Measurements from ENCODE around the gene ZNF804B. TPM values are rescaled to one million over a fixed set of nuclear protein-coding genes. Genes with fewer than 3 reads are reported as not detected.

The ZNF804B gene
- total RNA-seq, 1 experiment from 2014 or later, result not detected

GRCh38 chr7:89200758-89201157, 441.3 kb downstream of the ZNF804B start:
- Histone ChIP-seq H2AFZ (ENCODE audit: low read length) (no peak overlapping the region), H3K79me1 (ENCODE audit: insufficient read depth, low read depth, low read length, poor library complexity, severe bottlenecking) (no peaks in the 10 kb centered on the region), H3K9ac (ENCODE audit: extremely low read depth, insufficient read length, low read length) (no peak overlapping the region), H3K23ac (ENCODE audit: insufficient read length, low read depth, low read length) (no peak overlapping the region), H3K9me3 (ENCODE audit: control insufficient read depth, low read depth, low read length) (no peaks in the 10 kb centered on the region), H4K91ac (ENCODE audit: insufficient read length, low read depth, low read length) (no peak overlapping the region), H3K27ac (ENCODE audit: insufficient read length, low read depth, low read length) (no peak overlapping the region), H2BK120ac (ENCODE audit: low read depth, low read length, poor library complexity, severe bottlenecking) (no peak overlapping the region), H2BK15ac (ENCODE audit: low read depth, low read length) (no peak overlapping the region), H4K5ac (ENCODE audit: insufficient read length, low read depth, low read length) (no peak overlapping the region), H3K27me3 (ENCODE audit: insufficient read depth, low read length) (no peaks in the 10 kb centered on the region), H2BK12ac (ENCODE audit: insufficient read length, low read depth, low read length) (no peak overlapping the region), H2BK20ac (ENCODE audit: low read depth, low read length, poor library complexity, severe bottlenecking) (no peak overlapping the region), H3T11ph (ENCODE audit: low read length) (no peak overlapping the region), H2BK5ac (ENCODE audit: insufficient read length, low read length) (no peak overlapping the region), H4K8ac (replicated peaks; ENCODE audit: insufficient read length, low read depth, low read length) (no peak overlapping the region), H3K79me2 (ENCODE audit: insufficient read depth, low read length) (no peaks in the 10 kb centered on the region), H3K14ac (ENCODE audit: insufficient read depth, low read length) (no peak overlapping the region), H3K4me2 (ENCODE audit: insufficient read depth, insufficient read length, low read length) (no peak overlapping the region), H2AK5ac (ENCODE audit: insufficient read length, low read length) (no peak overlapping the region), H3K4me1 (ENCODE audit: insufficient read depth, low read length) (no peaks in the 10 kb centered on the region), H3K56ac (ENCODE audit: insufficient read length, low read depth, low read length) (no peak overlapping the region), H3K18ac (ENCODE audit: insufficient read length, low read depth, low read length) (no peak overlapping the region), H4K20me1 (ENCODE audit: control insufficient read depth, insufficient read depth, insufficient read length) (no peaks in the 10 kb centered on the region), H3K23me2 (ENCODE audit: insufficient read length, low read depth, low read length, poor library complexity, severe bottlenecking) (no peaks in the 10 kb centered on the region), H3K4ac (ENCODE audit: low read depth, low read length) (no peak overlapping the region)
- Mint-ChIP-seq H3K27me3 (ENCODE audit: low read depth) (no peaks in the 10 kb centered on the region; the same call in 1 of the 2 replicates), H3K27ac (no peak overlapping the region; a peak in 1 of 7 replicates), H3K4me1 (no peaks in the 10 kb centered on the region), H3K4me3 (no peak overlapping the region), H3K9me3 (peaks cover 0 to 3% of the 10 kb centered on the region in 2 experiments; a peak in 3 of 5 replicates), H3K36me3 (ENCODE audit: insufficient read depth in 1 of 3, low read depth in 3 of 3) (no peaks in the 10 kb centered on the region)
- DNase-seq, result no peak
- WGBS (ENCODE audit: extremely low coverage, insufficient read length, low lambda C conversion rate), result no CpG with 5 or more reads among the region's 2 CpGs
- TF ChIP-seq CTCF (conservative IDR thresholded peaks at IDR 0.05), result no peak

All from H9 (cell line).